Activated CD4-positive, alpha-beta T cell treated with anti-CD3 and anti-CD28 coated beads for 4 hours (primary cell): ENCODE measurements around the gene SLC25A11.

Experiments used
- DNase-seq, 2 donors: peaks; one replicate each; pipeline ENCODE4 v3.0.0-alpha.2; 2020

Gene SLC25A11

DNA sequence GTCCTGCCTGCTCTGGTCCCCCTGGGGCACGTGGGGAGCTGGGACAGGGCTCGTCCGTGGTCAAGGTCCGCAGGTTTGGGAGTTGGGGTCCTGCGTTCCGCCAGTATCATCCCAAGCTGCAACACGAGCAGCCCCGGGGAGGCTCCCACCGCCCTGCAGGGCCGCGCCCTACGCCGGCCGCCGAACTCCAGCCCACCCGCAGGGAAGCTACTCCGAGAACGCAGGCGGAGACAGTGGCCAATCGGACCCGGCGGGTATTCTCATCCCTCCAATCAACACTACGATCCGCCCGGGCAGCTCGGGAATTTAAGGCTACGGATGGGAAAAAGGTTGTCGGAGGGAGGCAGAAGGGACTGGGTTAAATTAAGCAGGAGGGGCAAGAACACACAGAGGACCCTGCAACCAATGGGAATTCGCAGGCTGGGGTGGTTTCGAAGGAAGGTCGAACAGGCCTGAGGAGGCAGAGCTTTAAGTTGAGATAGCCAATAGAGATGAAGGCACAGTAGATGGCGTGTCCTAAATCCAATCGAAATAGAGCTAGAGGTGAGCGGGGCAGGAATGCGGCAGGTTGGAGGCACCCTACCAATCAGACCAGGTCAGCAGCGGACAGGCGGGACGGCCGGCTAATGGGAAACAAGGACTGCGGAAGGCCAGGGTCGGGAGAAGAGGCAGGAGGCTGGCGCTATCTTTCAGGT is 27.1 kb upstream of the SLC25A11 start:
- DNase-seq = peak; percentile 89 to 92

DNA sequence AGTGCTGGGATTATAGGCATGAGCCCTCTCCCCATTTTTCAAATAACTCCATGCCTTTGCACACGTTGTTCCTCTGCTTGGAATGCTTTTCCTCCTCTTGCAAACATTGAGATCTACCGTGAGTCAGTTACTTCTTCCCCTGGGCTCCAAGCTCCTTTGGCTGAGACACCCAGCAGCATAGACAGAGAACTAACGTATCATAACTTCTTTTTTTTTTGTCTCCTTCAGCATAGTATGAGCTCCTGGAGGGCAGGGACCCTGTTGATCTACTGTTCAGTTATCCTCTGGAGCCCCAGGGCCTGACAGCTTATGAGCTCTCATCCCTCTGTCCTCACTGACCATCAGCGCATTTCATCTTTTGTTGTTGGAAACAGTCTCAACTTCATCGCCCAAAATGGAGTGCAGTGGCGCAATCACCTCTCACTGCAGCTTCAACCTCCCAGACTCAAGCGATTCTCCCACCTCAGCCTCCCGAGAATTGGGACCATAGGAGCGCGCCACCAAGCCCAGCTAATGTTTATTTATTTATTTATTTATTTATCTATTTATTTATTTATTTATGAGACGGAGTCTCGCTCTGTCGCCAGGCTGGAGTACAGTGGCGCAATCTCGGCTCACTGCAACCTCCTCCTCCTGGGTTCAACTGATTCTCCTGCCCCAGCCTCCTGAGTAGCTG is 25.6 kb upstream of the SLC25A11 start:
- DNase-seq = no peak

DNA sequence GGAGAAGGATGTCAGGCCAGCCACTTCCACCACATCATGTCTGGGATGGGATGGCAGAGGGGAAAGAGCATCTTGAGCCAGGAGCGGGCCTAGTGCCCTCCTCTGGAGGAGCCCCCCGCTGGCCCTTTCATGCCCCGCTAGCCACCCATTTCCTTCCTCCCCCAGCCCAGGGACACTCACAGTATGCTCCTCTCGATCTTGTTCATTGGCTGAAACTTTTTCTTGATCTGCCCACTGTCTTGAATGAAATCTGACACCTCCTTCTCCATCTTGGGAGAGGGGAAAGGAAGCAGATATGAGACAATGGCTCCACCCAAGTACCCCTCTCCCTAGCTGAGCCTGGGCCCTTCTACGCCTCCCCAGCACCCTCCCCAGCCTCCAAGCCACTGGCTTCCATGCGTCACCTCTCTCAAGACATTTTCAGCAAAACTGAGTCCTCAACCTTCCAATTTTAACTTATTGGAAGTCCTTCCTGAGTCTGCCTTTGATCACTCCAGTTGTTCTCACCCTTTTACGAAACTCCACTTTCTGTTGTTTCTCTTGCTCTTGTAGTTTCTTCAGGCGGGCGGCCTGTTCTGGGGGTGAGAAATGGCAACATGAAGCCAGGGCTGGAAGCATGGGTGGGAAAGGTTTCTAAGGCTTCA is 20.6 kb upstream of the SLC25A11 start:
- no peak for DNase-seq

DNA sequence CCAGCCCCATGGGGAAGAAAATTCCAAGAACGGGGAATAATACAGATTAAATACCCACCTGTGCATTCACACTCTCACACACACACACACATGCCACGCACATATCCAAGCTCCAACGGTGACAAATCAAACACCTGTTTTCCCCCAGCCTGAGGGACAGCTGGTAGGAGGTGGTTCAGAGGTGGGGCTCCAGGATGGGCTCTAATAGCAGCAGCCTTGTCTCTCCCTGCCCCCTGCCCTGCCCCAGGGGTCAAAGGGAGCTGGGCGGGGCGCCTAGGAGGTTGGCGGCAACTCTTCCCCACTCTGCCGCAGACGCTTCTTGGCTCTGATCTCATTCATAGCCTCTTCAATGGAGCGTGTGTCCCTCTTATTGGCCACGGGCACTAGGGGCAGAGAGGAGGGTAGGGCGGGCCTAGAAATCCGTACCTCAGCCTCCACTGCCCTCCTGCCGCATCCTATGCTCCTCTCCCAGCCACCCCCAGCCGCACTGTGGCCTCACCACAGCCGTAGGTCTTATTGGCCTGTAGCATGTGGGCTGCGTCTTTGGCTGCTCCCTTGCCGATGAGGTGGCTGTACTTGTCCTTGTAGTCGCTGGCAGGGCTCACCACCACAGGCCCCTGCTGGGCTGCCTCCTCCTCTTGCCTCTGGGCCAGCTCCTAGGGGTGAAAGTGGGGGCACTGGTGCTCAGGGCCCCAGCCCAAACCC is 19.6 kb upstream of the SLC25A11 start:
- no peak for DNase-seq

DNA sequence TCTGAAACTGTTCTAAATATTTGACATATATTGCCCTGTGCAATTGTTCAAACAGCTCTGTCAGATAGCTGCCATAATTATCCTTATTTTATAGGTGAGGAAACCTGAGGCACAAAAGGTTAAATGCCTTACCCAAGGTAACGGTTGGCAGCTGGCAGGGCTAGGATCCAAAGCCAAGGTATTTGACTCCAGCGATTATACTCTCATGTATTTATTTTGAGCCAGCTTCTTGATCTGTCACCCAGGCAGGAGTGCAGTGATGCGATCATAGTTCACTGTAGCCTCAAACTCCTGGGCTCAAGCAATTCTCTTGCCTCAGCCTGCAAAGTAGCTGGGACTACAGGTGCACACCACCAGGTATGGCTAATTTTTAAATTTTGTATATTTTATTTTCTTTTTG is 18.3 kb upstream of the SLC25A11 start:
- DNase-seq = no peak

DNA sequence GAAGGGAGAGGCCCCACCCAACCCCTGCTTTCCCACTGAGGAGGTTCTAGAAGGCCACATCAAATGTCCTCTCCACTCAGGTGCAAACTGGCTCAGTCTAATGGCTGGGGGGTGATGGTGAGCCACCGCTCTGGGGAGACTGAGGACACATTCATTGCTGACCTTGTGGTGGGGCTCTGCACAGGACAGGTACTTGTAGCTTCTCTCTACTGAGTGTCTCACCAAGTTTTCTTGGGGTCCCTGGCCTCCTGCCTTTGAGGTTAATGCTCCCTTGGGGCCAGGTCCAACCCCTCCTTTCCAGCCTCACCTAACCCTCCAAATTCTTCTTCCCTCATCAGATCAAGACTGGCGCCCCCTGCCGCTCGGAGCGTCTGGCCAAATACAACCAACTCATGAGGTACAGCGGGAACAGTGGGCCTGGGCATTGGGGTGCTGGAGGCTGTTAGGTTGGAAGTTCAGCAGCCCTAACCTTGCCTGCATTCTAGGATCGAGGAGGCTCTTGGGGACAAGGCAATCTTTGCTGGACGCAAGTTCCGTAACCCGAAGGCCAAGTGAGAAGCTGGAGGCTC is 16.7 kb upstream of the SLC25A11 start:
- DNase-seq = peak; percentile 41 to 49

DNA sequence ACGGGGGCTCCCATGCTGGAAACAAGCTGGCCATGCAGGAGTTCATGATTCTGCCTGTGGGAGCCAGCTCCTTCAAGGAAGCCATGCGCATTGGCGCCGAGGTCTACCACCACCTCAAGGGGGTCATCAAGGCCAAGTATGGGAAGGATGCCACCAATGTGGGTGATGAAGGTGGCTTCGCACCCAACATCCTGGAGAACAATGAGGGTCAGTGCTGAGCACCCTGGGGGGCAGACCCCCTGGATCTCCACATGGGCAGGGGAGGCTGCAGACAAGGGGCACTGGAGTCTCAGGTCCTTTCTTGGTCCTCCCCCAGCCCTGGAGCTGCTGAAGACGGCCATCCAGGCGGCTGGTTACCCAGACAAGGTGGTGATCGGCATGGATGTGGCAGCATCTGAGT is 15.2 kb upstream of the SLC25A11 start:
- no peak for DNase-seq

DNA sequence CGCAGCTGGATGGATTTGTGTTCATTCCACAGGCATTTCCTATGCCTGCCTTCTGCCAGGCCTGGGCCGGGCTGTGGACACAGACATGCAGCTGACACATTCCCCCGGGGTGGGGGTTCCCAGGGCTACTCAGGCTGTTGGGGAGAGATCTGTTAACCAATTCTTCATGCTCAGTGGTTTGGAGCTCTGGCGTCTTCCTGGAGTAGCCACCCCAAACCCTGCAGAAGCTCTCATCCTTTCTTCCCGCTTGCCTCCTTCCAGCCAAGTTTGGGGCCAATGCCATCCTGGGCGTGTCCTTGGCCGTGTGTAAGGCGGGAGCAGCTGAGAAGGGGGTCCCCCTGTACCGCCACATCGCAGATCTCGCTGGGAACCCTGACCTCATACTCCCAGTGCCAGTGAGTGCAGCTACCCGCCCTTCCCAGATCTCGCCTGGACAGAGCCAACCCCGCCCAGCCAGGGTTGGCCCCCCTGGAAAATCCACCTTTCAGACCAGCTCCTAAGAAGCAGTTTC is 13.7 kb upstream of the SLC25A11 start:
- DNase-seq = no peak

DNA sequence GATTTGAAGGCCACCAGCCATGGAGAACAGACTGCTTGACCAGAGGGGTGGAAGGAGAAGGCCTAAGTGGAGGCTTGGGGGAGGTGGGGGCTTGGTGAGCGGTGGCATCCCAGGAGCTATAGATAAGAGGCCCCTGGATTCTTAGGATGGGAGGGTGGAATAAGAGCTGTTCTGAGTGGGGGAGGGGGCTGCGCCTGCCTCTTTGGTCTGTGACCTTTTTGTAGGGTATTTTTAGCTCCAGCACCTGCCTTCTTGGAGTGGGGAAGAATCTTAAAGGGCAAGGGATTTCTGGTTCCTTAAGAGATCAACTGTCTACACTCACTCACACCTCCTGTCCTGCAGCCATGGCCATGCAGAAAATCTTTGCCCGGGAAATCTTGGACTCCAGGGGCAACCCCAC is 11.6 kb upstream of the SLC25A11 start:
- DNase-seq = no peak

DNA sequence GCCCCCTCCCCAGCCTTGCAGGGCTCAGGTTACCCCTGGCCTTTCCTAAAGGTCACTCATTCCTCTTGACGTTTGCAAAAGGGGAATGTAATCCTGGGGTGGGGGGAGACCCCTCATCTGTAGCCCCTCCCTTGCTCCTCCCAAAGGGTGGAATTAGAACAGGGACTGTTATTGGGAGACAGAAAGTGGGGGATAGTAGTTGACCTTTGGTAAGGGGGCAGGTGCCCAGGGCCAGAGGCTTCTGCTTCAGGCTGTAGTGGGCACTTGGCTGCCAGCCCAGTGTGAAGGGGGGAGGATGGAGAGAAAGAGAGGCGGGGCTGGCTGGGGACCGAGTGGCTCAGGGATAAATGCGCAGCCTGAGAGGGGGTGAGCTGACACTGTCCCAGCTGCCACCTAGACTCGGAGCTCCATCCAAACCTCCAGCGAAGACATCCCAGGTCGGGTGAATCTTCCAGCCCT is 10.9 kb upstream of the SLC25A11 start, which contains the start of gene ENO3:
Gene ENO3, plus strand, starts transcription at position 374 of the 459 bp plus-strand sequence. CDS start 711 bp downstream, outside the sequence.
- no peak for DNase-seq

DNA sequence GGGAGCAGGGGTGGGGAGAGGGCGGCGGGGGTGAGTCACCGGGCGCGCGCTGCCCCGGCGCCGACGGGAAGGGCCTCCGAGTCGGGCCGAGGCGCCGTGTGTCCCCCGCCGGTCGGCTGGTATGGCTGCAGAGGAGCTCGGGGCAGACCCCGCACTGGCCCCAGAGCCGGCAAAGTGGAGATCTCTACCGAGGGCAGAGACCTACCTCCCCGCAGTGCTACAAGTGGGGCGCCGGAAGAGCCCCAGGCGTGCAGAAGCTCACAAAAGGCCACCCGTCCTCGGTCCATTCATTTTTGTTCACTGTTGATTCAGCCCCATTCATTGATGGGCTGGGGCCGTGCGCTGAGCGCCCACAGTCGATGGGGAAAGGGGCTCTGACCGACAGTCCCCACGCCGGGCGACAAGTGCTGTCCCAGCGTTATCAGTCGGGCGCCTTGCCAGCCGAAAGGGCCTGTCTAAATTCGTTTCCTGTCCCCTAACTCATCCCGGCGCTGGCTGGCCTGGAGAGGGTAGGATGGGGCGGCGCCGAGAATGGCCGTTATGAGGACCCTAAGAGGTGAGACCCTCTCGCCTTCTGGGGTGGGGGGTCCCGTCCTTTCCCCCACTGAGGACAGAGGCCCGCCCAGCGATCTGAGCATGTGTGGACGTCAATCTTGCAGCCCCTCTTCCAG is 10.4 kb upstream of the SLC25A11 start:
- peak in 1 of 2 donors; percentile 74 for DNase-seq

DNA sequence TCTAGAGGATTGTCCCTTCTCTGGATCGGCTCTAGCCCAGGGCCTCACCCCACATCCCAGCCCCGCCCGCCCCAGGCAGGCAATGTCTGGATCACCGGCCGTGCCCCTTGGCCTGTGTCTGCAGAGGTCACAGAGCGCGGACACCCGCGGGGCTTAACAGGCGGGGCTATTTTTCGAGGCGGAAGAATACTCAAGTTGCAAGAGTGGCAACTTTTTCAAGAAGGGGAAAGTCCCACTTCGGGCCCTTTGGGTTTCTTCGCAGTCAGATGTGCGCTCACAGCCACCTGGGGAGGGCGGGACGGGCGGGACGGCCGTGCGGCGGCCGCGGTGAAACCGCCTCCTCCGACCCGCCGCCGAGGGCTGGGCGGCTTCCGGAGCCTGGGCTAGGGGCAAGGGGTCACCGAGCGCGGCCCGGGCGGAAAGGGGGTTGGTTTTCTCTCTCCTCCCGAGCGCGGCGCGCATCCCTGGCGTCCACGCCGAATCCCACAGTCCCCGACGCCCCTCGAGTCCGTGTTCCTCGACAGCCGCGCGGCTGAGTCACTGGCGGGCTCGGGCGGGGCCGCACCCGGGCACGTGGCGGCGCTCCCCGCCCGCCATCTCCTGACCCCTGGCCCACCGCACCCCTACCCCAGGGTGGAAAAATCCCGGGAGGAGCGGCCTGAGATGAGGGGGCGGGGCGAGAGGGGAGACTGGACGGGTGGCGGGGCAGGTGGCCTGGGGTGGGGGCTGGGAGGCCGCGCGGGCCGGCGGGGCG is 9.7 kb upstream of the SLC25A11 start:
- peak; percentile 75 to 84 for DNase-seq

DNA sequence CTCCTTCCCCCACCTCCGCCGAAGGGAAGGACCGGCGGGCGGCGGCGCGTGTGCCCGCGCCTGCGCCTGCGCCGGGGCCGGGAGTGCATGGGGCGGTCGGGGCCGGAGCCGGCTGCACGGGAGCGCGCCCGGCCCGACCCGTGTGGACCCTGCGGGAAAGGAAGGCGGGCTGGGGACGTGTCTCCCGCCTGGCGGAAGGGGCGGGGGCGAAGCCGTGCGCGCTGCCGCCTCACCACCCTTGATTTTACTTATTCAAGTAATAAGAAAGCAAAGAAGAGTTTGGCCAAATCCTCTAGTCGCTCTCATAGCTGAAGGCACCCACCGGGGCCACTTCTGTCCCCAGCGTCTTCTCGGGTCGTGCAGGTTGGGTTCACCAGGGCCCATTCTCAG is 9.1 kb upstream of the SLC25A11 start:
- DNase-seq = peak; percentile 58 to 74

DNA sequence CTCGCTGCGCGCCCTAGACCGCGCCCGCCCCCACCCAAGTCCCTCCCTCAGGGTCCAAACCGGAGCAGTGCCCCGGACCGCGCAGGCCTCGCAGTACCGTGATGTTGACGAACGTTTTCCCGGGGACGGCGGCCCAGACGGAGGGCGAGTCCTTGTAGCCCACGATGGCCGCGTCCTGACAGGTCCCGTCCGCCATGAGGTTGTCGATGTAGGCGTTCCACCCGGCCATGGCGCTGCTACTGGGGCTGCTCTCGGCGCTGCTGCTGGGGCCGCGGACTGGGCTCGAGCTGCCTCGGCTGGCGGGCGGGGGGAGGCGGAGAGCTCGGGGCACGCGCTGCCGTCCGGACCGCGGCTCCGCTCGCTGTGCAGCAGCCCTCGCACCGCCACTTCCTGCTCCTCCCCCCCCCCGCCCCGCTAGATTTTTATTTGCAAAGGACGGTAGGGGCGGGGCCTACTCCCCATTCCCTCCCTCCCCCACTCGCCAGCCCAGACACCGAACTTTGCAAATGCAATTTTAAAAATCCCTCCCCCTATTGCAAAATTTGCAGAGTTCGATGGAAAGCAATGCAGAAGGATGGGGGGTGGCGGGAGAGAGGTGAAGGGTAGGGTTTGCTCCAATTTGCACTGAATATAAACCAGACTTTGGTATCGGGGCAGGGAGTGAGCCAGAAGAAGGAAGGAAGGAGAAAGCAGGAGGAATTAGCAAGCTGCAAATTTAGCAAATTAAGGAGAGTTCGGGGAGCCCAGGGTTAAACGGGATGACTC is 8.5 kb upstream of the SLC25A11 start, which contains the start of gene PFN1:
Gene PFN1, minus strand, starts transcription at position 365 of the 765 bp plus-strand sequence. Its CDS starts 136 bp downstream, at position 229.
- DNase-seq = peak; percentile 92

DNA sequence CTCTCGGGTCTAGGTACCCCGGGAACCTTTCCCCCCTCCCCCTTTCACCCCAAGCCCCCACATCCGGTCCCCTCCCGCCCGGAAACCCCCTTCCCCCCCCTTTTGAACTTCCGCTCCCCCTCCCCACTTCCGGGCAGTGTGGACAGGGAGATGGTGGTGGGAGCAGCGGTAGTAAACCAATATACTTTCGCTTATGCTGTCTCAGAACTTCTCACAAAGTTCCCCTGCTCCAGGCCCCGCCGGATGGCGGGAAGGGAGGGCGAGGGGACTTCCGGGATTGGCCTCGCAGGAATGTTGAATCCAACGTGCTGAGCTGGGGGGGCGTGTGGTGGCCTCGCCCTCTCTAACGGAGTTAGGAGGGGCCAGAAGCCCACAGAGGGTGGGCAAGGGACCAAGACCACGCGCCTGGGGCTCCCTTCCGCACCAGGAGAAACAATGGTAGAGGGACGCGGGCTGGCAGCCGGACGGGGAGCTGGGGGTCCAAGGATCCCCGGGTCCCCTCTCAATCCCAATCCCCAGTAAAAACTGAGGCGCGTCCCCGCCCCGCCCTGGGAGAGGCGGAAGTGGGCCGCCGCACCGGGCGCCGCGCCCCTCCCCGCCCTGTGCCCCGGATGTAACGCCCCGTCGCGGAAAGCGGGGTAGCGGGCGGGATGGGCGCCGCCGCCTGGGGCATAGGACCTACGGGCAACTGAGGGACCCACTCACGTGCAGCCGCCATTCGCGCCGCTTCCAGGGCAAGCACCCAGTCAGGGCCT is 7.7 kb upstream of the SLC25A11 start:
- DNase-seq = peak; percentile 66 to 67

DNA sequence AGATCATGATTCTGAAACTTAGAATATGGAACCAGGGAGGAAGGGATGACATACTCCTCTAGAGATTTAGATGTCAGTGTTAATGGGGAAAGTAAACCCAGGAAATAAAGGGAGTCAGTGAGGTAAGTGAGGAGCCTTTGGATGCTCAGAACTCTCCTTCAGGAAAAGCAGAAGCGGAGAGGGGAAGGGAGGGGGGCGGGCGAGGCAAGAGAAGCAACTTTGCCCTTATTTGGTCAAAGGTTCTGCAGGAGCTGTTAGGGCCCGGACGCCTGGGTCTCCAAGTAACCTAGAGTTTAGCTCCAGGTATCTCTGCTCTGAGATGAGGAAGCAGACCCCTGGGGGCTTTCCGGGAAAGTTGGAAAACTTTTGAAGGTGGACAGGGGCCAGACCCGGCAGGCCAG is 7.2 kb upstream of the SLC25A11 start:
- DNase-seq = no peak

DNA sequence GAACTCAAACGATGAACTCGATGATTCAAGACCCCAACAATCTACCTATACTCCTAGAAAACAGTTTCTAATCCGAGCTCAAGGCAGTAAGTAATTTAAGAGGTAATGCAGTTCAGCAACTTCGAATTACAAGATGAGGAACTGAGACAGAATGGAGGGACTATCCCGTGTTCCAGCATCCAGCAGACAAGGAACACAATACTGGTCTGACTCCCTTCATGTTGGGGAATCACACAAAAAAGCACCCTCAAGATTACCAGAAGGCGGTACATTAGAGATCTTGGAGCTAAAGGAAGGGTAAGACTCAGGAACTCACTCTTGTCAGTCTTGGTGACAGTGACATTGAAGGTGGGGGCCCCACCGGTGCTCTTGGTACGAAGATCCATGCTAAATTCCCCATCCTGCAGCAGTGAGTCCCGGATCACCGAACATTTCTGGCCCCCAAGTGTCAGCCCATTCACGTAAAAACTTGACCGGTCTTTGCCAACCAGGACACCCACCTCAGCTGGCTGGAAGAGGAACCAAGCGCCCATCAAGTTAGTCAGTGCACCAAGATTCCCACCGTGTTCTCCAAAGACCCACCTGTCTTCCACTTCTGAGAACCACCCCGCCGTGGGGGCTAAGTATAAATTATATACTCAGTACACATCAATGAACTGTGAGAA is 6.6 kb upstream of the SLC25A11 start:
- DNase-seq = no peak

DNA sequence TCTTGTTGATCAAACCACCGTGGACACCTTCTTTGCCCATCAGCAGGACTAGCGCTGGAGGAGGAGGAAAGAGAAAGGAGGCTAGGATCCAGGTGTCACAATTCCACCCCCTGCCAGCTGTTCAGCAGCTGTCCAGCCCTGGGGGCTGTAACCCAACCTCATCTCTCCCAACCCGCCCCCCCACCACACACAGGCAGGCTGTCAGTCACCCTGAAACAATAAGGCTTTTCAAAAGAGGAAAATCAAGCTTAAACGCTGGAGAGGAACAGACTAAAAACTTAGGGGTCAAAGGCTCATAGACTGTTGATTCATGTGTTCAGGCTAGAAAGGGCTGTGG is 6.1 kb upstream of the SLC25A11 start:
- no peak for DNase-seq
